ENCODE data around the gene NIPBL.
"Not testable (repeated sequence)": the region's sequence is repeated elsewhere in the genome, so short reads cannot be mapped to it uniquely, and the experiment has no call there.

The NIPBL gene

DNA sequence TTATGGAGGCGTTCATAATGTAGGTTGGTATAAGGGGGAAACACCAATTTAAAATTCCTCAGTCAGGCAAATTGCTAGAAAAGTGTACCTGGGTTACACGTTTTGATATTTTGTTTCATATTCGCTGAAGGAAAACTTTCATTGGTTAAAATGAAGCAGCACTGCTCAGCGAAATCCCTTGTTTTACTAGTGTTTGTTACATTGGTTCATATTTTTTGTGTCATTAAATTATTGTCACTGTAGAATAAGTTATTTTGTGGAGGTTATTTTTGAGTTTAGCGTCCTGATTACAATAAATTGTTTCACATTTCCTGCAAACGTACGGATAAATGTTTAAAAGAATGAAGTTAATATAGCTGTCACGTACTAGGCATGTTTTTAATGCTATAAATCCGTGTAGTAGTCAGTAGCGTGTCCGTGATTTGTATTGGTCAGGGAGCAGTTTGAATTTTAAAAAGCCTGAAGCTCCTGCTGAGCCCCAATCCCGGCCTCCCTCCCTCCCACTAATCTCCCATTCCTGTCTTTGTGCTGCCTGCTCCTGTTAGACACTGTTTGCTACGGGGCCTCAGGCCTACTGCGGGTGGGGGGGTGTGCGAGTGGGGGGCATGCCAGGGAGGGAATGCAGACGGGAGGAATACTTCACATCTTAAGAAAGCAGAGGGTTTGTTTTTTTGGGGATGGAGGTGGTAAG is 2.0 kb downstream of the NIPBL start:
- in situ Hi-C loops (cut with HindIII; ENCODE audit: low sequenced_read_pairs) = no loop called here

DNA sequence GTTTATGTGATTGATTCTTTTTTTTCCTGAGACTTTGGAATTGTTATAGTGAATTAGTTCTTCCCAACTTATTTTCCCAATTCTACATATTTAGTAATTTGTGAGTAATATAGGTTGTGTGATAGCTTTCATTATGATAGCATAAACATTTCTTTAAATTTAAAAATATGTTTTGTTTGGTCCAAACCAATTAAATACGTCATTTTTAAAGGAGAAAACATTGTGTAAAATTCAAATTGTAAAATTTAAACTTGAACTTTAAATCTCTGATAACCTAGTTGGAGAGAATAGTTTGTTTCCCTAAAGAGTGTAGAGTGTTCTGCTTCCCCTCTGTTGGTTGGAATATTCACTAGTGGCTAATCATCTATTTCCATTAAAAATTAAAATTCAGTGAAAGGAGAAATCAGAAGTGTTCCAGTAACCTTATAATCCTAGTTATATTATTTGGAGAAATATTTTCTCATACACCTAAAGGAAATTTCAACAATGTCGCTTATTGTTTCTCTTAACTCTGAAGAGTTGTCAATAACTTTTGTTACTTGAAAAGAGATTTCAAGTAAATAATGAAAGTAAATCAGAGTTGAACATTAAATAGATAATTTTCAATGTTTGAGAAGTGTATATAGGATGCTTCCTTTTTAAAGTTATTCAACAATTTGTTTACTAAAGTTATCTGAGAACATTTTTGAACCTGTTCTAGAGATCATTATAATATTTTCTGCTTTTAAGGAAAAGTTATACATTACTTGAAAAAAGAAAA is 2.9 kb downstream of the NIPBL start:
- in situ Hi-C loops (cut with HindIII; ENCODE audit: low sequenced_read_pairs) = no loop called here

DNA sequence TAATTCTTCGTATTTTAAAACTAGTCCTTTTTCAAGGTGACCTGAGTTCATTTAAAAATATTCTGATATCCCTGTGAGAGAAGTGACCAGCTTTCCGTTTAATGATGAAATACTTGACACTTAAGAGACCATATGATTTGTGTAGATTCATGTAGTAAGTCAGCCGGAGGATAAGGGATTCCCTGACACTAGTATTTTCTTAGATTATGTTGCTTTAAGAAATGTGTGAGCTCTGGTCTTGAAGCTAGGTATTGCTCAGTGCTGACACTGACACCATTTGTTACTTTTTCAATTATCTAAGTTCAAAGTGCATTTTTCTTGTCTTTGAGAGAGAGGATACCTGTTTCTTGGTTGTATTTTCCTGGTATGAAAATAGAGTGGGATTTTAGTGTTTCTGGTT is 4.2 kb downstream of the NIPBL start:
- in situ Hi-C loops (cut with HindIII; ENCODE audit: low sequenced_read_pairs) = no loop called here

DNA sequence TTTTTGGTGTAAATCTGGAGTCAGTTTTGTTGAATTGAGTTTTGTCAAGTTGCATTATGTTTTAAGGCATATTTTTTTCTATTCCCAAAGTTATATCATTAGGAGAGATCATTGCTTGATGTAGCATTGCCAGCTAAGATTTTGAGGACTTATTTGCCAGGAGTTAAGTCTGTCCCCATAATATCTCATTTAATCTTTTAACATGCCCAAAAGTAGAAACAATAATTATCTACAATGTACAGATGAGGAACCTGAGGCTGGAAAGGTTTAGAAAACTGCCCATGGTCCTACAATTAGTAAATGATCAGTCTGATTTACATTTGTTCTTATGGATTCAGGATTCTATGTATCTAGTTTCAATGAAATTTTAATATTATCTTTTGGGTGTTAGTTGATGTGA is 4.7 kb downstream of the NIPBL start:
- in situ Hi-C loops (cut with HindIII; ENCODE audit: low sequenced_read_pairs) = no loop called here

DNA sequence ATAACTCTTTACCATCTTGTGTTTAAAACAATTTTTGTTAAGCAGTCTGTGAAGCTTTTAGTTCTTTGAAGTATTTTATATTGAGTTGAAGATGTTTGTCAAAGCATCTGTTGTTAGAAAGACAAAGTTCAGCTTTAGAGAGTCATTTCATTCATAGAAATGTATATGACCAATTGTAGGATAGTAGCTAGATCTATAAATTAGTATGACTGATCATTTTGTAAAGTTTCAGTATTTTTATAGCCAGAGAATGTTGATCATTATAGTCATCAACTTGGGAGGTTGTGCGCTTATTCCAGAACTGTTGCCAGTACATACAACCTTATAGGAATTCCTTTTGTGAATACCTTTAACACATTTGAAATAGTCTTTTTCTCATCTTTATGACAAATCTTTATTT is 5.2 kb downstream of the NIPBL start:
- in situ Hi-C loops (cut with HindIII; ENCODE audit: low sequenced_read_pairs) = no loop called here

DNA sequence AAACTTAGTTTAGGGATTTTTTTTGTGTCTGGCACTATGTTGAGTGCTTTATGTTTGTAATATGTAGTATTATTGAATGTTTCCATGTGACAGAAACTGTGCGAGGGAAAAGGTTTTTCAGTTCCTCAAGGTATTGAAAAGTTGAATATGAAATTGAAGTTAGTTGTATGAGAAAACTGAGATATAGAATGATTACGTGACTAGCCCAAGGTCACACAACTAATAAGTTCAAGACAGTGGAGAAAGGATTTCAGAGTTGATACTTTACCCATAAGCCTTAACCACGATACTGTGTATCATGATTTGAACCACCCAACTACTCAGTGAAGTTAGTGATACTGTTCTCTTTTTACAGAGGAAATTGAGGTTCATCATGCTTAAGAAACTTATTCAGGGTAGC is 5.7 kb downstream of the NIPBL start:
- in situ Hi-C loops (cut with HindIII; ENCODE audit: low sequenced_read_pairs) = no loop called here

DNA sequence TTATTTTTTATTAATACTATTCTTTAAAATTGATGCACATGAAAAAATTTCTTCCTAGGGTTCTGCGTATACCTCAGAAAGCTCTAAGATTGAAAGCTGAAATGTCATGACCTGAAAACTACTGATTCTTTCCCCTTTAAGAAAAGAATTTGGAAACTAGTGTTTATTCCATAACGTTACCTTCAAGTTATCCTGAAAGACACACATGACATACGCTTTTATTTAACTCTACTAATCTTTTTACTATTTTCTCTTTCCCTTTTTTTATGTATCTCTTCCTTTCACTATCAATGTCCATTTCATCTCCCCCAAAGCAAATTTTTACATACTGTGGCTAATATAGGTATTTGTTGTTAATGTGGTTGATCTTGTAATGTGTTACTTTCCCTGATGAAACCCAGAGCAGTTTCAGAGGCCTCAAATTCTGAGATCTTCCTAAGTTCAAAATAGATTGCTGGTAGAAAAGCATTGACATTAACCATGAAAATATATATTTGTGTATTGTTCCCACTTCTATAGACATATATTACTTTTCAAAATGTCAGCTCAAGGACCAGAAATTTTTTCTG is 7.4 kb downstream of the NIPBL start:
- in situ Hi-C loops (cut with HindIII; ENCODE audit: low sequenced_read_pairs) = no loop called here

DNA sequence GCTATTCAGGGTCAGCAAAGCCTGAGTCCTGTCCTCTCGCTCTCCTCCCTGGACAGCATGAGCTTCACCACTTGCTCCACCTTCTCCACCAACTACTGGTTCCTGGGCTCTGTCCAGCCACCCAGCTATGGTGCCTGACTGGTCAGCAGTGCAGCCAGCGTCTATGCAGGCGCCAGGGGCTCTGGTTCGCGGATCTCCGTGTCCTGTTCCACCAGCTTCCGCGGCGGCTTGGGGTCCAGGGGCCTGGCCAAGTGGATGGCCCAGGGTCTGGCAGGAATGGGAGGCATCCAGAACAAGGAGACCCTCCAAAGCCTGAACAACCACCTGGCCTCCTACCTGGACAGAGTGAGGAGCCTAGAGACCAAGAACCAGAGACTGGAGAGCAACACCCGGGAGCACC is 8.6 kb downstream of the NIPBL start:
- in situ Hi-C loops (cut with HindIII; ENCODE audit: low sequenced_read_pairs) = no loop called here

DNA sequence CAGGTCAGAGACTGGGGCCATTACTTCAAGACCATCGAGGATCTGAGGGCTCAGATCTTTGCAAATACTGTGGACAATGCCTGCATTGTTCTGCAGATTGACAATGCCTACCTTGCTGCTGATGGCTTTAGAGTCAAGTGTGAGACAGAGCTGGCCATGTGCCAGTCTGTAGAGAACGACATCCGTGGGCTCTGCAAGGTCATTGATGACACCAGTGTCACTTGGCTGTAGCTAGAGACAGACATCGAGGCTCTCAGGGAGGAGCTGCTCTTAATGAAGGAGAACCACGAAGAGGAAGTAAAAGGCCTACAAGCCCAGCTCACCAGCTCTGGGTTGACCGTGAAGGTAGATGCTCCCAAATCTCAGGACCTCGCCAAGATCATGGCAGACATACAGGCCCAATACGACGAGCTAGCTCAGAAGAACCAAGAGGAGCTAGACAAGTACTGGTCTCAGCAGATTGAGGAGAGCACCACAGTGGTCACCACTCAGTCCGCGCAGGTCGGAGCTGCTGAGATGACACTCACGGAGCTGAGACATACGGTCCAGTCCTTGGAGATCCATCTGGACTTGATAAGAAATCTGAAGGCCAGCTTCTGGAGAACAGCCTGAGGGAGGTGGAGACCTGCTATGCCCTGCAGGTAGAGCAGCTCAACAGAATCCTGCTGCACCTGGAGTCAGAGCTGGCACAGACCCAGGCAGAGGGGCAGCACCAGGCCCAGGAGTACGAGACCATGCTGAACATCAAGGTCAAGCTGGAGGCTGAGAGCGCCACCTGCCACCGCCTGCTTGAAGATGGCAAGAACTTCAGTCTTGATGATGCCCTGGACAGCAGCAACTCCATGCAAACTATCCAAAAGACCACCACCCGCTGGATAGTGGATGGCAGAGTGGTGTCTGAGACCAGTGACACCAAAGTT is 9.3 kb downstream of the NIPBL start:
- in situ Hi-C loops (cut with HindIII; ENCODE audit: low sequenced_read_pairs) = no loop called here

DNA sequence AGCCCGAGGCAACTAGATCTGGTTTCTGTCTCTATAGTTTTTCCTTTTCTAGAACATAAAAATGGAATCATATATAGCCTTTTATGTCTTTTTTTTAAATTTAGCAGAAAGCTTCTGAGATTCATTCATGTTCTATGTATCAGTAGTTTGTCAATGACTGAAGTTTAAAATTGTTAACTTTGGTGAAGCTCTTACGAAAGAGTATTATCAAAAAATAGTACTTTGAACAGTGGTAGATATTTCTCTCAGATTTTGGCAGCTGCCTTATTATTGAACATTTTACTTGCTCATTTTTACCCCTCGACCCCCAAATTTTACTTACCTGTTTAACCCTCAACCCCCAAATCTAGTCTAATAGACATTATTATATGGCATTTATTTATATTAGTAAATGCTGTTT is 10.2 kb downstream of the NIPBL start:
- in situ Hi-C loops (cut with HindIII; ENCODE audit: low sequenced_read_pairs) = no loop called here

DNA sequence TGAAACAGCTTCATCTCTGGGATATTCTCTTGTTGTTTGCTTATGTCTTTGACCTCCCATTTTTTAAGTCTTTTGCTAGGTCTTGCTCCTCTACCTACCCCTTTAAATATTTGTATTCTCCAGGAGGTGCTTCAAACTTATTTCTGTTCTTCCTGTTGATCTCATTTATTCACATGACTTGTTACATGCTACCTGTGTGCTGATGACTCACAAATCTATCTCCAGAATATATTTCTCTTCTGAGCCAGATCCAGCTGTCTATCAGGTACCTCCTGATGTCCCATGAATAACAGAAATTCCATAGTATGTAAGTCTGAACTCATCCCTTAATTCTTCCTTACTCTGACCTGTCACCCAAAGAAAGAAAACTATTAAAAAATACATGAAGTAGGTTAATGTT is 11.0 kb downstream of the NIPBL start:
- in situ Hi-C loops (cut with HindIII; ENCODE audit: low sequenced_read_pairs) = no loop called here

DNA sequence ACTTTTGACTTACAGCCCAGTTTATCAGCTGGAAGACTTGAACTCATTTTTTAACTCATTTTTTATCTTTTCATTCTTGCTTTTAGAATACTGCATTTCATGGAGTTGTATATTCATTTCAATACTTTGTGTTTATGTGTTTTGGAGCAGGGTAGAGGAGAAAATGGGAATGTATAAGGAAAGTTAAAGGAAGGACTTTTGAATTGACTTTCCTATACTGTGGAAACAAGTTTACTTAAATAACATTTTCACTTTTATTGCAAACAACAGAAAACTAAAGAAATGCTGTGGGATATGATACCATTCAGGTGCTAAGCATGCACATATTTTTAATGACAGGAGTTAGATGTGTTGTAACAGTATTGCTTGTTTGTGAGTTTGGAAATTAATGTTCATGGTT is 11.7 kb downstream of the NIPBL start:
- in situ Hi-C loops (cut with HindIII; ENCODE audit: low sequenced_read_pairs) = no loop called here

DNA sequence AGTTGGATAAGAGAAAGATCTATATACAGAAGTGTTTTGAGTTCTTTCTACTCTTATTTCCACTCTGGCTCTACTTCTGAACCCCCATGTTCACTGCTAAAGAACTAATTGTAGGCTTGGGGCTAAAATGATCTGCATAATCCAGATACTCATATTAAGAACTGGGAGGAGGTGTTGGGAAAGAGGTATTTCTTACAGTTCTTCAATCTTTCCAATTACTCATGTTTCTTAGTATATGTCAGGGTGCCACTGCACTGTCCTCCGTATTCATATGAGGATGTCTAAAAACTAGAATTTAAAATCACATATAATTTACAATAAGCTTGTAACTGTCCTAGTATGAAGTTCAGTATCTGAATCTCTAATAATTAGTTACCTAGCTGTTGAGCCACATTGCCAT is 12.7 kb downstream of the NIPBL start:
- in situ Hi-C loops (cut with HindIII; ENCODE audit: low sequenced_read_pairs) = no loop called here

DNA sequence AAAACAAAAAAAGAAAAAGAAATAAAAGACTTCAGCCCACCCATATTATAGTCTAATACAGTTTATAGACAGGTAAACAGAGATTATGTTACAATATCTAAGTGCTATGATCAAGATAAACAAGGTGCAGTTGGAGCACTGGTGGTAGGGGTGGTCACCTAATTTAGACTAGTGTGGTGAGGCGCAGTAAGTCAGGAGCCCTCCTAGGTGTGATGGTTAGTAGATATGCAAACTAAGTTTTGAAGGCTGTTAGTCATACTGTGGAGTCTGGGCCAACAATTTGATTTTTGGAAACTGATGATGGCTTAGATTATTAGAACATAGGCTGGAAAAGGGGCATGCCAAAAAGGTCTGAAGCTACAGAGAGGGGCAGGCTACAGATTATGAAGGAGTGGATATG is 14.7 kb downstream of the NIPBL start:
- in situ Hi-C loops (cut with HindIII; ENCODE audit: low sequenced_read_pairs) = no loop called here

DNA sequence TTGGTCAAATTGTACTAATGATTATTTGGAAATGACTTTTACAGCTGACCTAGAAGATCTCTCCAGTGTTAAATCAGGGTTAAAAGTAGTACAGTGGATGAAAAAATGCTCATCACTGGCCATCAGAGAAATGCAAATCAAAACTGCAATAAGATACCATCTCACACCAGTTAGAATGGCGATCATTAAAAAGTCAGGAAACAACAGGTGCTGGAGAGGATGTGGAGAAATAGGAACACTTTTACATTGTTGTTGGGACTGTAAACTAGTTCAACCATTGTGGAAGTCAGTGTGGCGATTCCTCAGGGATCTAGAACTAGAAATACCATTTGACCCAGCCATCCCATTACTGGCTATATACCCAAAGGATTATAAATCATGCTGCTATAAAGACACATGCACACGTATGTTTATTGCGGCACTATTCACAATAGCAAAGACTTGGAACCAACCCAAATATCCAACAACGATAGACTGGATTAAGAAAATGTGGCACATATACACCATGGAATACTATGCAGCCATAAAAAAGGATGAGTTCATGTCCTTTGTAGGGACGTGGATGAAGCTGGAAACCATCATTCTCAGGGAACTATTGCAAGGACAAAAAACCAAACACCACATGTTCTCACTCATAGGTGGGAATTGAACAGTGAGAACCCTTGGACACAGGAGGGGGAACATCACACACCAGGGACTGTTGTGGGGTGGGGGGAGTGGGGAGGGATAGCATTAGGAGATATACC is 15.7 kb downstream of the NIPBL start:
- in situ Hi-C loops (cut with HindIII; ENCODE audit: low sequenced_read_pairs) = not testable (repeated sequence)

DNA sequence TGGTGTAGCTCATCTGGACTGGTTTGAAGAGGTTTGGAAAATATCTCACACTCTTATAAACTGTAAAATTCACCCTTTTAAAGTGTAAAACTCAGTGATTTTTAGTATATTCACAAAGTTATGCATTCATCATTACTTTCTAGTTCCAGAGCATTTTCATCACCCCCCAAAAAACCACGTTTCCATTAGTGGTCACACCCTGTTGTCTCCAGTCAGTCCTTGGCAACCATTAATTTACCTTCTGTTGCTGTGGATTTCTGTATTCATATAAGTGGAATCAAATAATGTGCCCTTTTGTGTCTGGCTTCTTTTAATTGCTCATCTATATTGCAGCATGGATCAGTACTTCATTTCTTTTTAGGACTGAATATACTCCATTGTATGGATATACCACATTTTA is 18.4 kb downstream of the NIPBL start:
- in situ Hi-C loops (cut with HindIII; ENCODE audit: low sequenced_read_pairs) = no loop called here

DNA sequence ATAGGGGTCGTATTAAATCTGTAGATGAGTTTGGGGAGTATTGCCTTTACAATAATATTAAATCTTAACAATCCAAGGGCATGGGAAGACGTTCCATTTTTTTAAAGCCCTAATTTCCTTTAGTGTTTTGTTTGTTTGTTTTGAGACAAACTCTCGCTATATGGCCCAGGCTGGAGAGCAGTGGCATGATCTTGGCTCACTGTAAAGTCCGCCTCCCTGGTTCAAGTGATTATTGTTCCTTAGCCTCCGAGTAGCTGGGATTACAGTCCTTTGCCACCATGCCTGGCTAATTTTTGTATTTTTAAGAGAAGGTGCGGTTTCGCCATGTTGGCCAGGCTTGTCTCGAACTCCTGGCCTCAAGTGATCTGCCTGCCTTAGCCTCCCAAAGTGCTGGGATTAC is 19.9 kb downstream of the NIPBL start:
- in situ Hi-C loops (cut with HindIII; ENCODE audit: low sequenced_read_pairs) = no loop called here

DNA sequence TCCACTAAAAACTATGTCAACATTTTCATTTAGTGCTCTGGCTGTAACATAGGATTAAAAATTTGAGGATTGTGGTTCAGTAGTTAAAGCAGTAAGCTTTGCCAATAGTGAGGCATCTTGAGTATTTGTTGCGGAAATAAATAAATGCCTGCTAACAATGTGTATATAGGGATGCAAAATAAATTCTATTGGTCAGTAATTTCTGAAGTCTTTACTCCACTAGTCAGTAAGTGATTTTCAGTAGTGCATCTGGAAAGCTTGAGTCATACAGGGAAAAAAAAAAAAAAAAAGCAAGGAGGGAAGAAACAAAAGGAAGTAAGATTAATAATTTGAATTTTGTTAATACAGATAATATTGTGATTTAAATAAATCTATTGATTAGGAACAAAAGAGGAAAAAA is 21.0 kb downstream of the NIPBL start:
- in situ Hi-C loops (cut with HindIII; ENCODE audit: low sequenced_read_pairs) = no loop called here

DNA sequence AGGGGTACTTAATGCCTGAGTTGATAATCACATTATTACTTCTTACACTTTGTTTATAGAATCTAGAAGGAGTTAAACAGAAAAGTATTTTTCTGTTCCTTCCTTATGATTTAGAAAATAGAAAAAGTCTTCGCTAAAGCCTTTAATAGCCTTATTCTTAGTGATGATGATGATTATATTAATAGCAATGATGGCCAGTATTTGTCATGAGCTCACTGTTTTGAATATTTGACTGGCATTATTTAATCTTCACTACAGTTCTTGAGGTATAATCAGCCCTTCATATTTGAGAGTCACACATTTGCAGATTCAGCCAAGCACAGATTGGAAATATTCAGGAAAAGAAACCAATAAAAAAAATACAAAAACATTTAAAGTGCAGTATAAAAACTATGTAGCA is 23.3 kb downstream of the NIPBL start:
- in situ Hi-C loops (cut with HindIII; ENCODE audit: low sequenced_read_pairs) = no loop called here

DNA sequence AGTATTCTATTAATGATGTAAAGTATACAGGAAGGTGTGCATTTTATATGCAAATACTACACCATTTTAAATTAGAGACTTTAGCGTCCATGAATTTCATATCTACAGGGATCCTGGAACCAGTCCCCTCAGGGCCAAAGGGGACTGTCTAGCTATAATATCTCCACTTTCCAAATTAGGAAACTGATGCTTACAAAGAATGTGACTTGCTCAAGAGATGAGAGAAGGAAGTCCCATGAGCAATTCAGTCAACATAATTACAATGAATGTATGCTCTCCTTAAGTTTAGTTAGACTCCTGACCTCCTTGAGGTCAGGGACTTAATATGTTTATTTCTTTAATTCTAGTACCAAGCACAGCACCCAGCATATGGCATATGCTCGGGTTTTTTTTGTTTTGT is 23.7 kb downstream of the NIPBL start:
- in situ Hi-C loops (cut with HindIII; ENCODE audit: low sequenced_read_pairs) = no loop called here

DNA sequence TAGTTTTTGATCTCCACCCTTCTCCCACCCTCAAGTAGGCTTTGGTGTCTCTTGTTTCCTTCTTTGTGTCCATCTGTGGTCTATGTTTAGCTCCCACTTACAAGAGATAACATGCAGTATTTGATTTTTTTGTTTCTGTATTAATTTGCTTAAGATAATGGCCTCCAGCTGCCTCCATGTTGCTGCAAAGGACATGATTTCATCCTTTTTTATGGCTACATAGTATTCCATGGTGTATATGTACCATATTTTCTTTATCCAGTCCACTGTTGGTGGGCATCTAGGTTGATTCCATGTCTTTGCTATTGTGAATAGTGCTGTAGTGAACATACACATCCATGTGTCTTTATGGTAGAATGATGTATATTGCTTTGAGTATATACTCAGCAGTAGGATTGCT is 24.5 kb downstream of the NIPBL start:
- in situ Hi-C loops (cut with HindIII; ENCODE audit: low sequenced_read_pairs) = not testable (repeated sequence)

All from endothelial cell of hepatic sinusoid (primary cell).